Peyer's patch (tissue), 4 donors: ENCODE data around the gene C1orf122.

ENCODE experiments used
- CTCF ChIP-seq, 6 experiments: fragments of 450-650 bp in 4 of 6; fragments of 200-600 bp in 2 of 6; sonication (generic) in 1 of 6; IDR thresholded peaks; one replicate each; pipeline ENCODE4 v1.5.1; 2017 to 2019; ENCODE audit warnings: antibody characterized with exemption in 6 of 6, mild to moderate bottlenecking in 3 of 6, moderate library complexity in 1 of 6
- POLR2A ChIP-seq, 2 donors: fragments of 450-650 bp; IDR thresholded peaks; one replicate each; pipeline ENCODE4 v1.5.1; 2017; ENCODE audit warnings: antibody characterized with exemption in 2 of 2, mild to moderate bottlenecking in 2 of 2, moderate library complexity in 2 of 2

DNA sequence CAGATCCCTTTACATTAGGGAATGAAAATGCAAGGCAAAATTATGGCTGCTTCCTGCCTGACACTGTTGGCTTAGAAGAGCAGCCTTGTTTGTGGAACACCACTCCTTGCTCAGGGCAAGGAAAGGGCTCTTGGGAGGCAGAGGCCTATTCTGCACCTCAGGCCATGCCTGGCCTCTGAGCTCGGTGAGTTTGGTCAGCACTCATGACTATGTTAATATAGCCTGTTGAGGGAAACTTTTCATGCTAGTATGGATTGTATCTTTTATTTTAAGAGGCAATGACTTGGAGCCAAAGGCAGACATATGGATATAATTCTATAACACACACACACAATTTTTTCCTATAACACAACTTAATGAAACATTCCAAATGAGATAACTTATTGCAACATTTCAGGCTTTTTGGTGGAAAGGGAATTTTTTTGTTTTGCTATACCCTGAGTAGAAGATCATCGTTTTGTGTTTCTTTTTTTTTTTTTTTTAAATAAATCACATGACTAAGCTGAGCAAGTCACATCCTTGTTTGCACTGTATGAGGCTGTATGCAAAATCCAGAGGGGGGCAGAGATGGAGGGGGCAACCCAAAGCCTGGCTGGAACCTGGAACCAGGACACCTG is 6.0 kb downstream of the C1orf122 start:
- no peak for TF ChIP-seq POLR2A (IDR thresholded peaks at IDR 0.05)
- TF ChIP-seq CTCF (IDR thresholded peaks at IDR 0.05) = no peak
